Stomach (tissue), 4 donors: ENCODE results near the gene GPR37.

ENCODE experiments used
- CTCF ChIP-seq, 7 experiments: fragments of 450-650 bp in 4 of 7; fragments of 200-600 bp in 3 of 7; sonication (generic) in 3 of 7; IDR thresholded peaks; one replicate each; pipeline ENCODE4 v1.5.1; 2016 to 2019; ENCODE audit warnings: antibody characterized with exemption in 7 of 7, control low read depth in 2 of 7, mild to moderate bottlenecking in 1 of 7
- EP300 ChIP-seq: sonication (generic); formaldehyde crosslinking; IDR thresholded peaks from one replicate; pipeline ENCODE4 v1.6.1; 2017; ENCODE audit warnings: antibody characterized with exemption
- POLR2A ChIP-seq, 4 donors: fragments of 450-650 bp; IDR thresholded peaks; one replicate each; pipeline ENCODE4 v1.6.1; 2016; ENCODE audit warnings: antibody characterized with exemption in 4 of 4, control low read depth in 2 of 4, mild to moderate bottlenecking in 1 of 4, moderate library complexity in 1 of 4
- POLR2AphosphoS5 ChIP-seq, 3 donors: sonication (generic); formaldehyde crosslinking; IDR thresholded peaks; one replicate each; pipeline ENCODE4 v1.6.1; 2016; ENCODE audit warnings: antibody characterized with exemption in 3 of 3

GRCh38 chr7:124792002-124792401 is 26.4 kb upstream of the GPR37 start:
- TF ChIP-seq CTCF (IDR thresholded peaks at IDR 0.05): no peak
- TF ChIP-seq EP300: no peak
- TF ChIP-seq POLR2A (IDR thresholded peaks at IDR 0.05): no peak
- no peak for TF ChIP-seq POLR2AphosphoS5 (IDR thresholded peaks at IDR 0.05)
